Nephron (organoid): ENCODE results near the gene NUDT5.

Experiments used
- H3K27ac Mint-ChIP-seq, 3 experiments: 2 replicates each; pipeline ENCODE4 v1.8.0; 2020; ENCODE audit warnings: mixed read lengths in 3 of 3, mild to moderate bottlenecking in 2 of 3, moderate library complexity in 1 of 3
- H3K27me3 Mint-ChIP-seq: 2 replicates; pipeline ENCODE4 v1.8.0; 2021; ENCODE audit warnings: low read depth, mild to moderate bottlenecking, moderate library complexity, mixed read lengths
- H3K36me3 Mint-ChIP-seq: 2 replicates; pipeline ENCODE4 v1.8.0; 2020; ENCODE audit warnings: low read depth, mixed read lengths
- H3K4me1 Mint-ChIP-seq: 2 replicates; pipeline ENCODE4 v1.8.0; 2020; ENCODE audit warnings: mixed read lengths
- H3K4me3 Mint-ChIP-seq, 3 experiments: 2 replicates each; pipeline ENCODE4 v1.8.0; 2020; ENCODE audit warnings: mild to moderate bottlenecking in 3 of 3, mixed read lengths in 3 of 3, moderate library complexity in 2 of 3
- H3K9me3 Mint-ChIP-seq: 2 replicates; pipeline ENCODE4 v1.8.0; 2020; ENCODE audit warnings: mixed read lengths
- TF ChIP-seq, protein P1 (sequence below), 3 experiments: fragments of 200-600 bp; sonication (generic); IDR thresholded peaks; one replicate each; pipeline ENCODE4 v1.5.0; 2021; ENCODE audit warnings: antibody characterized with exemption in 3 of 3; ENCODE audit not compliant: unreplicated experiment in 3 of 3

Gene NUDT5

DNA sequence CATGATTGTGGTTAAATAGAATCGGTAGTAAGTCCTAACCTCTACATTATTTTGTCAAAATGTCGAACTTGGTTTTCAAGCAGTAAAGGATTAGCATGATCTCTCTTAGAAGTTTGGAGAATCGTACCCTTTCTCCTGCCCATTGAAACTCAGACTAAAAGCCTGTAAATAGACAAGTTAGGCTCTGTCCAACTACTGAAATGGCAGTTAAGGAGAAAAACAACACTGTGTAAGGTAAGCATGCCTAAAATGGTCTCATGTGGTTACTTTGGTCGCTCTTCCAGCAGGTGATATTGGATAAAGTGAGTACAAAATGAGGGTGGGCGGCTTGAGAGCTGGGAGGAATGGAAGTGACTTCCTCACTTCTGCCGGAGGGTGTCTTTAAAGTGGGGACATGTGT lies 41.2 kb downstream of the NUDT5 start:
- H3K27me3 Mint-ChIP-seq: no peaks in the 10 kb centered on the region
- H3K36me3 Mint-ChIP-seq: peaks cover 51% of the 10 kb centered on the region
- H3K4me3 Mint-ChIP-seq: no peak overlapping the region
- TF ChIP-seq, protein P1, sequence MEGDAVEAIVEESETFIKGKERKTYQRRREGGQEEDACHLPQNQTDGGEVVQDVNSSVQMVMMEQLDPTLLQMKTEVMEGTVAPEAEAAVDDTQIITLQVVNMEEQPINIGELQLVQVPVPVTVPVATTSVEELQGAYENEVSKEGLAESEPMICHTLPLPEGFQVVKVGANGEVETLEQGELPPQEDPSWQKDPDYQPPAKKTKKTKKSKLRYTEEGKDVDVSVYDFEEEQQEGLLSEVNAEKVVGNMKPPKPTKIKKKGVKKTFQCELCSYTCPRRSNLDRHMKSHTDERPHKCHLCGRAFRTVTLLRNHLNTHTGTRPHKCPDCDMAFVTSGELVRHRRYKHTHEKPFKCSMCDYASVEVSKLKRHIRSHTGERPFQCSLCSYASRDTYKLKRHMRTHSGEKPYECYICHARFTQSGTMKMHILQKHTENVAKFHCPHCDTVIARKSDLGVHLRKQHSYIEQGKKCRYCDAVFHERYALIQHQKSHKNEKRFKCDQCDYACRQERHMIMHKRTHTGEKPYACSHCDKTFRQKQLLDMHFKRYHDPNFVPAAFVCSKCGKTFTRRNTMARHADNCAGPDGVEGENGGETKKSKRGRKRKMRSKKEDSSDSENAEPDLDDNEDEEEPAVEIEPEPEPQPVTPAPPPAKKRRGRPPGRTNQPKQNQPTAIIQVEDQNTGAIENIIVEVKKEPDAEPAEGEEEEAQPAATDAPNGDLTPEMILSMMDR (IDR thresholded peaks at IDR 0.05; ENCODE audit: unreplicated experiment in 3 of 3): no peak
- peak overlapping the region in 1 of 3 experiments; percentile 53 for H3K27ac Mint-ChIP-seq
- no peaks in the 10 kb centered on the region for H3K4me1 Mint-ChIP-seq
- no peaks in the 10 kb centered on the region for H3K9me3 Mint-ChIP-seq

DNA sequence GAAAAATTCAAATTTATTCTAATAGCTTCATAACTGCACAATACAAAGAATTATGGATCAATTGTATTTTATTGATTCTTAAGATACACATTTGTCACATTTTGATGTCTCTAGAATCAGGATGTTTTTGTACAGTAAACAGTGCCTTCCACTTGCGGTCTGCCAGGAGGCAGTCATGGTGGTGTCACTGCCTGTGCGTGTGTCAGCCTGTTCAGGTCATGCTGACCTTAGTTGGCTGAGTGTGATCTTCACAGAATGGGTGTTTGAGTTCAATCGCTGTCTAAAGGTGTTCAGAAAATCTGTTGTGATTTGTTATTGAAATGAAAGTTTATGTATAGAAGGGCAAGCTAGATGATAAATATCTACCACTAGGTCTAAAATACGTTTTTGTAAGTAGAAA lies 45.5 kb downstream of the NUDT5 start:
- Mint-ChIP-seq H3K4me3 (no peak overlapping the region), H3K36me3 (peaks cover 46% of the 10 kb centered on the region), H3K27ac (no peak overlapping the region), H3K4me1 (no peaks in the 10 kb centered on the region), H3K9me3 (no peaks in the 10 kb centered on the region), H3K27me3 (no peaks in the 10 kb centered on the region)
- TF ChIP-seq, protein P1 (IDR thresholded peaks at IDR 0.05; ENCODE audit: unreplicated experiment in 3 of 3): no peak

DNA sequence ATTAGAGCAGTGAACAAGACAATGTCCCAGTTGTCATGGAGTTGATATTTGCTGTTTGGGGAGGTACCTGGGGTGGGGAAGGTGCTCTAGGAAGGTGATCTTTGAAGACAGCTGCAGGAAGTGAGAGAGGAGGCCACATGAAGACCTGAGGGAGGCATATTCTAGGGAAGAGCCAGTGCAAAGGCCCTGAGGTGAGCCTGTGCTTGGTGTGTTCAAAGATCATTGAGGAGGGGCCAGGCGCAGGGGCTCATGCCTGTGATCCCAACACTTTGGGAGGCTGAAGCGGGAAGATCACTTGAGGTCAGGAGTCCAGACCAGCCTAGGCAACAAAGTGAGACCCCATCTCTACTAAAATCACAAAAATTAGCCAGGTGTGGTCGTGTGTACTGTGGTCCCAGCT lies 51.2 kb downstream of the NUDT5 start:
- Mint-ChIP-seq H3K4me3 (no peak overlapping the region), H3K27ac (no peak overlapping the region), H3K27me3 (no peaks in the 10 kb centered on the region), H3K36me3 (peaks cover 58% of the 10 kb centered on the region), H3K9me3 (no peaks in the 10 kb centered on the region), H3K4me1 (no peaks in the 10 kb centered on the region)
- TF ChIP-seq, protein P1 (IDR thresholded peaks at IDR 0.05; ENCODE audit: unreplicated experiment in 3 of 3): no peak

DNA sequence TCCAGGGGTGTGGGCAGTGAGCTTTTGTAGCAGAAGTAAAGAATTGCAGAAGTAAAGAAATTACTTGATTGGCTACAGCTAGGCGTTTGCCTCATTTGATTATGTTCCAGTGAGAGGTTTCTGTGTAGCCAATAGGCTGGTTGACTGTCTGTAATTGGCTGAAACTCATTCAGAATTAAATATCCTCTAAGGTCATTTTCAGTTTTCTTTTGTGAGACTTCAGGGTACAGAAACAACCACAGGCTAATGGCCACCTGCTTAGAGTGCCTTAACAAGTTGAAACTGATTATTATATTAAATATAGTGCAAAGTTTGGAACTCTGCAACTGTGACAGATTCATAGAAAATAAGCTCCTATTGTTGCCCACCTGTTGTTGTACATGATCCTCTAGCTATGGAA lies 55.7 kb downstream of the NUDT5 start:
- H3K36me3 Mint-ChIP-seq: peaks cover 58% of the 10 kb centered on the region
- H3K9me3 Mint-ChIP-seq: no peaks in the 10 kb centered on the region
- TF ChIP-seq, protein P1 (IDR thresholded peaks at IDR 0.05; ENCODE audit: unreplicated experiment in 3 of 3): no peak
- no peak overlapping the region for H3K4me3 Mint-ChIP-seq
- H3K27ac Mint-ChIP-seq: no peak overlapping the region
- H3K27me3 Mint-ChIP-seq: no peaks in the 10 kb centered on the region
- no peaks in the 10 kb centered on the region for H3K4me1 Mint-ChIP-seq

DNA sequence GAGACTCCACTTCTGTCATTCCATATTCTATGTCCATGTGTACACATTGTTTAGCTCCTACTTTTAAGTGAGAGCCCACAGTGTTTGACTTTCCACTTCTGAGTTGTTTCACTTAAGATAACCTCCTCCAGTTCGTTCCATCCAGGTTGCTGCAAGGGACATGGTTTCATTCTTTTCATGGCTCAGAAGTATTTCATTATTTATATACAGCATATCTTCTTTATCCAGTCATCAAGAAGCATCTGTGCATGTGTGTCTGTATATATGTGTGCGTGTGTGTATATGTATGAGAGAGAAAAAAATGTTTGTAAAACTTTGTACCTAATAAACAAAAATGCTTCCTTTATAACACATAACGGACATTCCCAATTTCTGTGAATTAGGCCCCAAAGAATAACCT lies 60.1 kb downstream of the NUDT5 start:
- Mint-ChIP-seq H3K27ac (no peak overlapping the region), H3K27me3 (no peaks in the 10 kb centered on the region), H3K36me3 (peaks cover 34% of the 10 kb centered on the region), H3K4me3 (no peak overlapping the region), H3K9me3 (no peaks in the 10 kb centered on the region), H3K4me1 (peaks cover under 1% of the 10 kb centered on the region)
- TF ChIP-seq, protein P1 (IDR thresholded peaks at IDR 0.05; ENCODE audit: unreplicated experiment in 3 of 3): no peak

DNA sequence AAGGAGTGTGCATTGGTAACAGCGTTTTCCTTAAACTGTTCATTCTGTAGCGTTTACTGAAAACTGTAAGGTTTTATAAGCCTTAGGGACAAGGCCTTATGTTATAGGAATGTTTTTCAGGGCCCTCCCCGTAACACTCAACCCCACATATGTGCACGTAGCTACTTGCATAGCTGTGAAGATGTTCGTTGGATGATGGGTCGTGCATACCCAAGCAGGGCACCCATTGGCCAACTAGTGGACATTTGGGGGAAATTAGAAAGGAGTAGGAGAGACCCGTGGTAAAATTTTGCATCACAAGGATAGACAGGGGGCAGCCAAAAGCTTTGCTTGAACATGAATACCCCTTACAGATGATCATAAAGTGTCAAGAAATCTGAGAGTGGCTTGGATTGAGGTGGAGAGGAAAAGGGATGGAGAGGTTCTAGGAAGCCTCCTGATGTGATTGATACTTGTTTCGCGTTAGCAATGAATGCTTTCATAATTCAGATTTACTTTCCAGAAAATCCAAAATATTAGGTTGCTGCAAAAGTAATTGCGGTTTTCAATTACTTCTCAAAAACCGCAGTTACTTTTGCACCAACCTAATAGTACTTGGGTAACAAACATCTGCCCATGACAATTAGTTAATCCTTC lies 65.3 kb downstream of the NUDT5 start:
- Mint-ChIP-seq H3K4me3 (peak overlapping the region; percentile 89 to 95 (median 92)), H3K27me3 (no peaks in the 10 kb centered on the region), H3K4me1 (peaks cover 6% of the 10 kb centered on the region), H3K9me3 (no peaks in the 10 kb centered on the region), H3K27ac (peak overlapping the region; percentile 56 to 92 (median 91)), H3K36me3 (peaks cover 20% of the 10 kb centered on the region)
- TF ChIP-seq, protein P1 (IDR thresholded peaks at IDR 0.05; ENCODE audit: unreplicated experiment in 3 of 3): peak; percentile 48 to 60 (median 55)
